C4-2B (cell line): ENCODE data around the gene FGFR3.

Experiments used
- CTCF ChIP-seq: fragments of 450-650 bp; conservative IDR thresholded peaks from 2 replicates; pipeline ENCODE4 v1.5.1; 2017; ENCODE audit warnings: mild to moderate bottlenecking
- ZFX ChIP-seq: fragments of 450-650 bp; IDR thresholded peaks from 2 replicates; pipeline ENCODE4 v1.6.1; 2017

- TF ChIP-seq CTCF = no peak
- no peak for TF ChIP-seq ZFX
These were observed 36.0 kb upstream of the FGFR3 start for GRCh38 chr4:1756893-1757779.
